Pancreas (tissue), 10 donors: ENCODE measurements around the gene EHD2. TPM values are rescaled to one million over a fixed set of nuclear protein-coding genes. Genes with fewer than 3 reads are reported as not detected.
A peak's percentile ranks its signal among the peaks of the same experiment; 100 is the strongest.
"Not testable (repeated sequence)": the region's sequence is repeated elsewhere in the genome, so short reads cannot be mapped to it uniquely, and the experiment has no call there.

Experiments used
- ATAC-seq, 4 donors: fragments of 200-7000 bp; cut with Tn5 transposase; one replicate each; pipeline versions ENCODE4 v1.8.0 to v1.9.1; 2020; ENCODE audit warnings: mild to moderate bottlenecking in 4 of 4, moderate library complexity in 4 of 4
- DNase-seq, 6 donors: peaks; one replicate each; pipeline ENCODE4 v3.0.0-alpha.2; 2020
- FAIRE-seq: peaks from 2 replicates; lab custom pipeline; 2012; peaks lifted over from hg19 to GRCh38; lab: Jason Lieb, UNC
- H3K27ac ChIP-seq, 4 donors: fragments of 200-600 bp; sonication (generic); 1 replicate in 3 of 4; 2 replicates in 1 of 4; pipeline versions ENCODE4 v1.5.0 to v1.8.0; 2020
- H3K27me3 ChIP-seq, 4 donors: fragments of 200-600 bp; one replicate each; pipeline ENCODE4 v1.8.0; 2021
- H3K36me3 ChIP-seq, 3 donors: fragments of 200-600 bp; sonication (generic) in 1 of 3; one replicate each; pipeline versions ENCODE4 v1.5.0 to v1.8.0; 2020 to 2021
- H3K4me1 ChIP-seq, 3 donors: fragments of 200-600 bp; one replicate each; pipeline ENCODE4 v1.8.0; 2021
- H3K4me3 ChIP-seq, 4 donors: fragments of 200-600 bp; sonication (generic) in 2 of 4; one replicate each; pipeline versions ENCODE4 v1.5.0 to v1.8.0; 2020 to 2021
- H3K9me3 ChIP-seq, 4 donors: fragments of 200-600 bp; one replicate each; pipeline ENCODE4 v1.8.0; 2021
- WGBS, 2 donors: extraction: QIAGEN DNeasy Blood & Tissue Kit; methylation state at CpG; one replicate each; pipeline ENCODE4 v1.1.7; 2013; 5-methylcytosine and 5-hydroxymethylcytosine counted together
- intact Hi-C, 3 donors: fragments of 100-400 bp; cut with DNase I; formaldehyde crosslinking; loops; one replicate each; pipeline versions ENCODE4 v1.11.1 to v1.14.2; 2022
- polyA plus RNA-seq, 2 donors: library from polyadenylated mRNA; stranded (reverse); fragments of 200-250 nt; gene quantifications; one replicate each; pipeline ENCODE4 v1.2.3, GENCODE V29; 2013
- total RNA-seq, 6 donors: library from RNA; stranded (reverse); fragmentation: NEBNext Ultra II Directional in 4 of 6; extraction: Animal tissue kit (Norgen Biotek cat#: 25700) in 4 of 6; gene quantifications; one replicate each; pipeline versions ENCODE4 v1.2.1 to v1.2.4, GENCODE V29; 2021 to 2023
- TF ChIP-seq, protein P1 (sequence below), 4 donors: fragments of 200-600 bp; sonication (generic) in 3 of 4; IDR thresholded peaks; one replicate each; pipeline versions ENCODE4 v1.5.0 to v1.8.0; 2021; ENCODE audit warnings: antibody characterized with exemption in 4 of 4
- donor health status: healthy with polysubstance abuse.
- donor health status: DM: no; HTN: no; CAD: no; lungs with moderate emphysema.
- donor health status: DM: no; HTN: no; CAD: no.
- donor health status: control.
- donor health status: control.
- donor health status: Bipolar disorder and iron deficiency.
- donor health status: DM: yes; HTN: yes; CAD: no.
- donor health status: DM: no; HTN: no; CAD: no.
- donor health status: DM: no; HTN: no; CAD: no.
- donor health status: DM: yes; HTN: yes; CAD: no.

The EHD2 gene
- total and polyA plus RNA-seq, 8 donors: 13.4 to 28.3 (median 19.6) TPM

DNA sequence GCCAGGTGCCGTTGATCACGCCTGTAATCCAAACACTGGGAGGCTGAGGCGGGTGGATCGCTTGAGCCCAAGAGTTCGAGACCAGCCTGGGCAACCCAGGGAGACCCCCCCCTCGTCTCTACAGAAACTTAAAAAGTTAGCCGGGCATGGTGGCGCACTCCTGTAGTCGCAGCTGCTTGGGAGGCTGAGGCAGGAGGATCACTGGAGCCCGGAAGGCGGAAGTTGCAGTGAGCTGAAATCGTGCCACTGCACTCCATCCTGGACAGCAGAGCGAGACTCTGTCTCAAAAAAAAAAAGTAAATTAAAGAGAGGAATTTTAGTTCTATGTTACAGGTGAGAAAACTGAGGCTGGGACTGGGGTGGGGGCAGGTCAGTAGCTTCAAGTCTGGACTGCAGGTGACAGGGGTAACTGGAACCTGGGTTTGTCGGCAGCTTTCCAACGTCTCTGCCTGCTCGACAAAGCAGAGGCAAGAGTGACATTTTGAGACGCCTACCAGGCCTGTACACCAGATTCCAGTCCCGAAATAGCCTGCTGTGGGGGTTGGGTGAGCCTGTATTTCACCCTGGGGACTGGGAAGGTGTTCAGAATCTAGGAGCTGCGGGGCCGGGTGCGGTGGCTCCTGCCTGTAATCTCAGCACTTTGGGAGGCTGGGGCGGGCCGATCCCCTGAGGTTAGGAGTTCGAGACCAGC, 66.4 kb downstream of the EHD2 start:
- no peaks in the 10 kb centered on the region for H3K36me3 ChIP-seq
- peak overlapping the region; percentile 74 to 89 (median 83) for H3K4me3 ChIP-seq
- peak in 2 of 4 donors; percentile 20 to 28 for ATAC-seq
- intact Hi-C loops: loop anchor here in 2 of 3 donors (10.0 kb wide), 1 partner anchor 65 kb away; the partner anchor contains the start of gene EHD2 (in 2 of the 2)
- TF ChIP-seq, protein P1, sequence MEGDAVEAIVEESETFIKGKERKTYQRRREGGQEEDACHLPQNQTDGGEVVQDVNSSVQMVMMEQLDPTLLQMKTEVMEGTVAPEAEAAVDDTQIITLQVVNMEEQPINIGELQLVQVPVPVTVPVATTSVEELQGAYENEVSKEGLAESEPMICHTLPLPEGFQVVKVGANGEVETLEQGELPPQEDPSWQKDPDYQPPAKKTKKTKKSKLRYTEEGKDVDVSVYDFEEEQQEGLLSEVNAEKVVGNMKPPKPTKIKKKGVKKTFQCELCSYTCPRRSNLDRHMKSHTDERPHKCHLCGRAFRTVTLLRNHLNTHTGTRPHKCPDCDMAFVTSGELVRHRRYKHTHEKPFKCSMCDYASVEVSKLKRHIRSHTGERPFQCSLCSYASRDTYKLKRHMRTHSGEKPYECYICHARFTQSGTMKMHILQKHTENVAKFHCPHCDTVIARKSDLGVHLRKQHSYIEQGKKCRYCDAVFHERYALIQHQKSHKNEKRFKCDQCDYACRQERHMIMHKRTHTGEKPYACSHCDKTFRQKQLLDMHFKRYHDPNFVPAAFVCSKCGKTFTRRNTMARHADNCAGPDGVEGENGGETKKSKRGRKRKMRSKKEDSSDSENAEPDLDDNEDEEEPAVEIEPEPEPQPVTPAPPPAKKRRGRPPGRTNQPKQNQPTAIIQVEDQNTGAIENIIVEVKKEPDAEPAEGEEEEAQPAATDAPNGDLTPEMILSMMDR (IDR thresholded peaks at IDR 0.05): no peak
- peaks cover 0 to 23% (median 5%) of the 10 kb centered on the region in 3 donors for H3K4me1 ChIP-seq
- 31 to 32% methylated on average over 24 of the region's 24 CpGs for WGBS, 2 donors
- no peak for FAIRE-seq
- H3K27ac ChIP-seq: peak overlapping the region in 2 of 4 donors; percentile 98
- DNase-seq: peak in 4 of 6 donors; percentile 38 to 66 (median 48)
- H3K9me3 ChIP-seq: no peaks in the 10 kb centered on the region
- H3K27me3 ChIP-seq: no peaks in the 10 kb centered on the region

DNA sequence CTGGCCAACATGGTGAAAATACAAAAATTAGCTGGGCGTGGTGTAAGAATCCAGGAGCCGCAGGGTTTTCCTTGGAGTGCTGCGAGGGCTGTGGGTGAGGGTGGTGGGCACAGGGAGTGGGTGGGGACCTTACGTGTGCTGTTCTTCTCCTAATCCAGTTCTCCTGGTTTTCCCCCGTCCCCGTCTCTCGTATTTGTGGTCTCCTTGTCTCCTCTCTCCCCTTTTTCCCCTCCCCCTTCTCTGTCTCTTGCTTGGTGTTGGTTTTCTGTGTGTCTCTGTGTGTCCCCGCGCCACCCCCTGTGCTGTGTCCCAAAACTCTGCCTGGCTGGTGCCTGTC, 67.0 kb downstream of the EHD2 start:
- Histone ChIP-seq H3K27ac (peak overlapping the region in 2 of 4 donors; percentile 98), H3K27me3 (no peaks in the 10 kb centered on the region), H3K36me3 (peaks cover 0 to 1% (median 0%) of the 10 kb centered on the region in 3 donors), H3K4me1 (peaks cover 0 to 23% (median 5%) of the 10 kb centered on the region in 3 donors), H3K4me3 (peak overlapping the region in 2 of 4 donors; percentile 79 to 87), H3K9me3 (no peaks in the 10 kb centered on the region)
- ATAC-seq (no peak), DNase-seq (no peak), FAIRE-seq (no peak)
- intact Hi-C loops: loop anchor here in 2 of 3 donors (10.0 kb wide), 1 partner anchor 65 kb away; the partner anchor contains the start of gene EHD2 (in 2 of the 2)
- TF ChIP-seq, protein P1 (IDR thresholded peaks at IDR 0.05): no peak
- 73 to 83% methylated on average over 9 of the region's 9 CpGs for WGBS, 2 donors

DNA sequence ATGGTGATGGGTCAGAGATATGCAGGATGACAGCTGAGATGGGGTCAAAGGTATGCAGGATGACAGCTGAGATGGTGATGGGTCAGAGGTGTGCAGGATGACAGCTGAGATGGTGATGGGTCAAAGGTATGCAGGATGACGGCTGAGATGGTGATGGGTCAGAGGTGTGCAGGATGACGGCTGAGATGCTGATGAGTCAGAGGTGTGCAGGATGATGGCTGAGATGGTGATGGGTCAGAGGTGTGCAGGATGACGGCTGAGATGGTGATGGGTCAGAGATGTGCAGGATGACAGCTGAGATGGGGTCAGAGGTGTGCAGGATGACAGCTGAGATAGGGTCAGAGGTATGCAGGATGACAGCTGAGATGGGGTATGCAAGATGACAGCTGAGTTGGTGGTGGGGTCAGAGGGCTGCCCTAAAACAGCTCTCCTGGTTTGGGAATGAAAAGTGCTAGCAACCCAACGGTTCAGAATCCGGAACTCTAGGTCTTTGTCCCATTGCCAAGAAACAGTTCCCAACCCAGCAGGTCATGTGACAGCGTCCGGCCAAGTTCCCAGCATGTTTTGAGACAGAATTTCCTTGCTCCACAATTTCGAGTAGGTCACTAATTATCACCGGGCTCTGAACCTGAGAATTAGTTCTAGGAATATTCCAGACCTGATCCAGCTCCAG, 68.5 kb downstream of the EHD2 start:
- H3K4me3 ChIP-seq: no peak overlapping the region
- DNase-seq (peak in 1 of 6 donors; percentile 42), ATAC-seq (no peak), FAIRE-seq (no peak)
- TF ChIP-seq, protein P1 (IDR thresholded peaks at IDR 0.05): no peak
- 32 to 41% methylated on average over 9 of the region's 9 CpGs for whole genome bisulfite sequencing, 2 donors
- H3K27ac ChIP-seq: peak overlapping the region in 2 of 4 donors; percentile 25 to 37
- H3K36me3 ChIP-seq: peaks cover 0 to 8% (median 0%) of the 10 kb centered on the region in 3 donors
- intact Hi-C loops: loop anchor here in 2 of 3 donors (10.0 kb wide), 1 partner anchor 67 kb away; the partner anchor contains the start of gene EHD2 (in 2 of the 2)
- peaks cover 0 to 18% (median 5%) of the 10 kb centered on the region in 3 donors for H3K4me1 ChIP-seq
- H3K27me3 ChIP-seq: no peaks in the 10 kb centered on the region
- no peaks in the 10 kb centered on the region for H3K9me3 ChIP-seq

DNA sequence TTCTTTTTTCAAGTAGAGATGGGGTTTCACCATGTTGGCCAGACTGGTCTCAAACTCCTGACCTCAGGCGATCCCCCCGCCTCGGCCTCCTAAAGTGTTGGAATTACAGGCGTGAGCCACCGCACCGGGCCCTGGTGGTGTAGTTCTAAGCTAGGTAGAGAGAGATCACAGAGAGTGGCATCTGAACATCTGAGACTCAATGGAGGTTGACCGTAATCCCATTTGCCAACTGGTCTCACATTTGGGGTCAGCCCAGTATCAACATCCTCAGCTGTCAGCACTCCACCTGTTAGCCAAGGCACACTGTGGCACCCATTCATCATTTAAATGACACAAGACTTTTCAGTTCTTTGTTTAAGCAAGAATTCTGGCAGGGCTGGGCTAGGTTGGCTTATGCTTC, 73.3 kb downstream of the EHD2 start:
- H3K36me3 ChIP-seq: peaks cover 0 to 8% (median 0%) of the 10 kb centered on the region in 3 donors
- no peak overlapping the region for H3K4me3 ChIP-seq
- FAIRE-seq (no peak), ATAC-seq (no peak), DNase-seq (no peak)
- 95% methylated on average over 7 of the region's 7 CpGs for WGBS, 2 donors
- H3K27me3 ChIP-seq: no peaks in the 10 kb centered on the region
- H3K9me3 ChIP-seq: no peaks in the 10 kb centered on the region
- intact Hi-C loops: loop anchor here in 2 of 3 donors (2.0 to 10.0 kb wide), 2 partner anchors 22 to 72 kb away; partner anchors contain the start of gene EHD2 (in 2 of the 2)
- TF ChIP-seq, protein P1 (IDR thresholded peaks at IDR 0.05): no peak
- H3K4me1 ChIP-seq: peaks cover 0 to 5% (median 0%) of the 10 kb centered on the region in 3 donors
- H3K27ac ChIP-seq: no peak overlapping the region

DNA sequence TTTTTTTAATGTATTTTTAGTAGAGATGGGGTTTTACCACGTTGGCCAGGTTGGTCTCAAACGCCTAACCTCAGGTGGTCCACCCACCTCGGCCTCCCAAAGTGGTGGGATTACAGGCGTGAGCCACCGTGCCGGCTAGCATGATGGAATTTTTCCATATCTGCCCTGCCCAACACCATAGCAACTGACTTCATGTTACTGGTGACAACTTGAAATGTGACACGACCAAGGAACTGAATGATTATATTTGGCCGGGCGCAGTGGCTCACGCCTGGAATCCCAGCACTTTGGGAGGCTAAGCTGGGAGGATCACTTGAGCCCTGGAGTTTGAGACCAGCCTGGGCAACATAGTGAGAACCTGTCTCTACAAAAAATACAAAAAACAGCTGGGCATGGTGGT, 74.1 kb downstream of the EHD2 start:
- intact Hi-C loops: loop anchor here in 2 of 3 donors (2.0 to 10.0 kb wide), 2 partner anchors 23 to 73 kb away; partner anchors contain the start of gene EHD2 (in 2 of the 2)
- H3K36me3 ChIP-seq: not testable (repeated sequence)

DNA sequence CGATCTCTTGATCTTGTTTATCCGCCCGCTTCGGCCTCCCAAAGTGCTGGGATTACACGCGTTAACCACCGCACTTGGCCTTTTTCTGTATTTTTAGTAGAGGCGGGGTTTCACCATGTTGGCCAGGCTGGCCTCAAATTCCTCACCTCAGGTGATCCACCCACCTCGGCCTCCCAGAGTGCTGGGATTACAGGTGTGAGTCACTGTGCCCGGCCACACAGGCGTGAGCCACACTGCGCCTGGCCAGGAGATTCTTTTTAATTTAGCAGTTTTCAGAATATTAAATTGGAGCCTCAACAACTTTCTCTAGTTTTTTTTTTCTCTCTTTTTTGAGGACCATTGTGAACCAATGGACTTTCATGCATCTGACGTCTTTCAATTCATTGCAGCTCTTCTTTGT, 76.6 kb downstream of the EHD2 start:
- intact Hi-C loops: loop anchor here in 2 of 3 donors (10.0 kb wide), 1 partner anchor 75 kb away; the partner anchor contains the start of gene EHD2 (in 2 of the 2)
- H3K36me3 ChIP-seq, ATAC-seq, H3K9me3 ChIP-seq, H3K27me3 ChIP-seq, DNase-seq, H3K4me1 ChIP-seq, H3K4me3 ChIP-seq, FAIRE-seq, H3K27ac ChIP-seq: not testable (repeated sequence)
- 82 to 88% methylated on average over 13 of the region's 13 CpGs for WGBS, 2 donors

More for the DNA sequence above, 74.1 kb downstream of the EHD2 start:
- not testable (repeated sequence) for H3K27ac ChIP-seq, H3K9me3 ChIP-seq, H3K4me3 ChIP-seq, H3K4me1 ChIP-seq, DNase-seq, H3K27me3 ChIP-seq, ATAC-seq, FAIRE-seq
- 76 to 81% methylated on average over 10 of the region's 10 CpGs for WGBS, 2 donors
